DOHH2 (cell line): ENCODE results near the gene ITPKC.

Experiments
- H3F3A ChIP-seq: fragments of 200-600 bp; sonication (generic), shearing (Covaris generic); 2 replicates; pipeline ENCODE4 v1.6.0; 2016; ENCODE audit warnings: antibody characterized with exemption, mild to moderate bottlenecking; ENCODE audit not compliant: control insufficient read depth, insufficient read depth
- H3K27ac ChIP-seq: fragments of 200-600 bp; sonication (generic); 2 replicates; pipeline ENCODE4 v1.5.1; 2014; ENCODE audit warnings: low read depth, mild to moderate bottlenecking, low read length, moderate library complexity
- H3K27me3 ChIP-seq: fragments of 200-600 bp; sonication (generic); 2 replicates; pipeline ENCODE4 v1.6.1; 2014; ENCODE audit warnings: mild to moderate bottlenecking, low read length, mixed read lengths; ENCODE audit not compliant: control insufficient read depth
- H3K36me3 ChIP-seq: fragments of 200-600 bp; sonication (generic); 2 replicates; pipeline ENCODE4 v1.6.1; 2014; ENCODE audit warnings: mild to moderate bottlenecking, low read length, moderate library complexity, mixed read lengths; ENCODE audit not compliant: control insufficient read depth
- H3K4me1 ChIP-seq: fragments of 200-600 bp; sonication (generic); 2 replicates; pipeline ENCODE4 v1.6.1; 2014; ENCODE audit warnings: mild to moderate bottlenecking, low read length, mixed read lengths; ENCODE audit not compliant: control insufficient read depth
- H3K4me2 ChIP-seq: fragments of 200-600 bp; sonication (generic); 2 replicates; pipeline ENCODE4 v1.6.0; 2014; ENCODE audit warnings: mild to moderate bottlenecking, low read length, moderate library complexity
- H3K4me3 ChIP-seq: fragments of 200-600 bp; sonication (generic); 2 replicates; pipeline ENCODE4 v1.5.1; 2014; ENCODE audit warnings: mild to moderate bottlenecking, low read length, mixed read lengths
- H3K79me2 ChIP-seq: fragments of 200-600 bp; sonication (generic); 2 replicates; pipeline ENCODE4 v1.6.1; 2014; ENCODE audit warnings: mild to moderate bottlenecking, low read length, mixed read lengths; ENCODE audit not compliant: control insufficient read depth
- H3K9me2 ChIP-seq: fragments of 200-600 bp; sonication (generic); replicated peaks from 2 replicates; pipeline ENCODE4 v1.6.1; 2014; ENCODE audit warnings: mild to moderate bottlenecking, low read length, mixed read lengths; ENCODE audit not compliant: control insufficient read depth
- H3K9me3 ChIP-seq: fragments of 200-600 bp; sonication (generic); 2 replicates; pipeline ENCODE4 v1.6.1; 2014; ENCODE audit warnings: antibody characterized with exemption, low read length, mixed read lengths; ENCODE audit not compliant: control insufficient read depth, insufficient read depth
- H4K20me1 ChIP-seq: fragments of 200-600 bp; sonication (generic); 2 replicates; pipeline ENCODE4 v1.6.0; 2014; ENCODE audit warnings: low read depth, mild to moderate bottlenecking, antibody characterized with exemption, low read length, moderate library complexity; ENCODE audit not compliant: control insufficient read depth, insufficient read depth
- CTCF ChIP-seq: fragments of 200-600 bp; sonication (generic); IDR thresholded peaks from one replicate; pipeline ENCODE4 v1.5.1; 2014; ENCODE audit warnings: antibody characterized with exemption, mild to moderate bottlenecking, low read depth, low read length; ENCODE audit not compliant: poor library complexity, severe bottlenecking
- EZH2phosphoT487 ChIP-seq: fragments of 200-600 bp; sonication (generic); IDR thresholded peaks from 2 replicates; pipeline ENCODE4 v1.6.1; 2017; ENCODE audit warnings: borderline replicate concordance, mild to moderate bottlenecking, antibody characterized with exemption, low read length, moderate library complexity, mixed read lengths

The ITPKC gene

GRCh38 chr19:40774916-40775631, 58.2 kb downstream of the ITPKC start, which contains the start of gene MIA:
Gene MIA, plus strand, starts transcription at chr19:40775521. Its CDS starts 22 bp downstream, at chr19:40775543.
- H3K9me2 ChIP-seq, result no peaks in the 10 kb centered on the region
- peaks cover 24% of the 10 kb centered on the region for H3F3A ChIP-seq
- H3K4me2 ChIP-seq, result no peak within 1 kb of the TSS
- TF ChIP-seq CTCF (no peak), EZH2phosphoT487 (no peak)
- peaks cover 4% of the 10 kb centered on the region; the same call in 1 of the 2 replicates for H3K9me3 ChIP-seq
- no peak within 1 kb of the TSS for H3K27ac ChIP-seq
- peaks cover 12% of the 10 kb centered on the region for H3K79me2 ChIP-seq
- no peaks in the 10 kb centered on the region for H4K20me1 ChIP-seq
- no peak within 1 kb of the TSS for H3K4me3 ChIP-seq
- H3K27me3 ChIP-seq, result no peaks in the 10 kb centered on the region
- H3K4me1 ChIP-seq, result peaks cover 51% of the 10 kb centered on the region
- peaks cover 6% of the 10 kb centered on the region; the same call in 1 of the 2 replicates for H3K36me3 ChIP-seq

- Histone ChIP-seq H3K4me1 (peaks cover 51% of the 10 kb centered on the region), H3K4me2 (no peak overlapping the region)
Observed at GRCh38 chr19:40775632-40776022, 58.7 kb downstream of the ITPKC start.

GRCh38 chr19:40776364-40776763, 59.5 kb downstream of the ITPKC start:
- Histone ChIP-seq H4K20me1 (no peaks in the 10 kb centered on the region), H3K4me3 (peak overlapping the region; percentile 89), H3K4me1 (peaks cover 51% of the 10 kb centered on the region), H3K79me2 (peaks cover 12% of the 10 kb centered on the region), H3K27me3 (no peaks in the 10 kb centered on the region), H3K9me2 (no peaks in the 10 kb centered on the region), H3K36me3 (peaks cover 6% of the 10 kb centered on the region; the same call in 1 of the 2 replicates), H3K9me3 (no peaks in the 10 kb centered on the region), H3K4me2 (peak overlapping the region; percentile 99), H3F3A (peaks cover 18% of the 10 kb centered on the region), H3K27ac (peak overlapping the region; percentile 99)
- no peak for TF ChIP-seq EZH2phosphoT487
- no peak for TF ChIP-seq CTCF

More at GRCh38 chr19:40775632-40776022, 58.7 kb downstream of the ITPKC start:
- H4K20me1 ChIP-seq, result no peaks in the 10 kb centered on the region
- no peaks in the 10 kb centered on the region for H3K9me2 ChIP-seq
- H3K27me3 ChIP-seq, result no peaks in the 10 kb centered on the region
- no peak overlapping the region for H3K27ac ChIP-seq
- peaks cover 23% of the 10 kb centered on the region for H3F3A ChIP-seq
- peaks cover 4% of the 10 kb centered on the region; the same call in 1 of the 2 replicates for H3K9me3 ChIP-seq
- TF ChIP-seq CTCF (no peak), EZH2phosphoT487 (no peak)
- no peak overlapping the region for H3K4me3 ChIP-seq
- peaks cover 6% of the 10 kb centered on the region; the same call in 1 of the 2 replicates for H3K36me3 ChIP-seq
- peaks cover 12% of the 10 kb centered on the region for H3K79me2 ChIP-seq
